CD4-positive, alpha-beta T cell treated with Interleukin-4 for 4 hours (primary cell): ENCODE measurements around the gene NEK9.
A peak's percentile ranks its signal among the peaks of the same experiment; 100 is the strongest.

ENCODE experiments used
- DNase-seq: peaks from one replicate; pipeline ENCODE4 v3.0.0-alpha.2; 2020

Gene NEK9

GRCh38 chr14:75063491-75064204 lies 63.2 kb downstream of the NEK9 start, which contains the start of gene ACYP1:
Gene ACYP1, minus strand, starts transcription at chr14:75064024. Its CDS starts 471 bp downstream, at chr14:75063553.
- DNase-seq: peak; percentile 88

- no peak for DNase-seq
These were observed 63.8 kb downstream of the NEK9 start for GRCh38 chr14:75063013-75063412.

GRCh38 chr14:75060420-75060819 lies 66.4 kb downstream of the NEK9 start:
- DNase-seq: no peak

GRCh38 chr14:75059642-75060041 lies 67.2 kb downstream of the NEK9 start:
- no peak for DNase-seq

- no peak for DNase-seq
These were observed 72.4 kb downstream of the NEK9 start for GRCh38 chr14:75054421-75054820.

- no peak for DNase-seq
These were observed 73.2 kb downstream of the NEK9 start for GRCh38 chr14:75053396-75054291.

GRCh38 chr14:75051556-75051899 lies 75.3 kb downstream of the NEK9 start:
- no peak for DNase-seq

- peak; percentile 63 for DNase-seq
These were observed 75.8 kb downstream of the NEK9 start, which contains the start of gene MLH3 for GRCh38 chr14:75050852-75051555. Gene MLH3, minus strand, starts transcription at chr14:75051467. Its CDS starts 1,812 bp downstream, at chr14:75049655.

GRCh38 chr14:75049731-75050201 lies 77.1 kb downstream of the NEK9 start:
- no peak for DNase-seq

GRCh38 chr14:75049136-75049535 lies 77.7 kb downstream of the NEK9 start:
- no peak for DNase-seq

- DNase-seq: no peak
These were observed 78.7 kb downstream of the NEK9 start for GRCh38 chr14:75048101-75048500.

- DNase-seq: no peak
These were observed 79.3 kb downstream of the NEK9 start for GRCh38 chr14:75047506-75047905.

- DNase-seq: no peak
These were observed 79.9 kb downstream of the NEK9 start for GRCh38 chr14:75046899-75047298.

GRCh38 chr14:75046275-75046674 lies 80.6 kb downstream of the NEK9 start:
- no peak for DNase-seq

GRCh38 chr14:75044752-75045151 lies 82.1 kb downstream of the NEK9 start:
- no peak for DNase-seq

- no peak for DNase-seq
These were observed 82.5 kb downstream of the NEK9 start for GRCh38 chr14:75044322-75044721.

- DNase-seq: no peak
These were observed 84.8 kb downstream of the NEK9 start for GRCh38 chr14:75042035-75042434.

- no peak for DNase-seq
These were observed 85.2 kb downstream of the NEK9 start for GRCh38 chr14:75041613-75042012.

GRCh38 chr14:75040959-75041358 lies 85.9 kb downstream of the NEK9 start:
- DNase-seq: no peak

GRCh38 chr14:75040507-75040906 lies 86.3 kb downstream of the NEK9 start:
- no peak for DNase-seq

- DNase-seq: no peak
These were observed 93.9 kb downstream of the NEK9 start for GRCh38 chr14:75032939-75033338.

GRCh38 chr14:75030147-75030546 lies 96.7 kb downstream of the NEK9 start:
- no peak for DNase-seq
